ENCODE data around the gene NATD1. TPM values are rescaled to one million over a fixed set of nuclear protein-coding genes. Genes with fewer than 3 reads are reported as not detected.

Gene NATD1
- total and polyA plus RNA-seq, 2 experiments from 2014 or later: 5.0 to 6.7 TPM

DNA sequence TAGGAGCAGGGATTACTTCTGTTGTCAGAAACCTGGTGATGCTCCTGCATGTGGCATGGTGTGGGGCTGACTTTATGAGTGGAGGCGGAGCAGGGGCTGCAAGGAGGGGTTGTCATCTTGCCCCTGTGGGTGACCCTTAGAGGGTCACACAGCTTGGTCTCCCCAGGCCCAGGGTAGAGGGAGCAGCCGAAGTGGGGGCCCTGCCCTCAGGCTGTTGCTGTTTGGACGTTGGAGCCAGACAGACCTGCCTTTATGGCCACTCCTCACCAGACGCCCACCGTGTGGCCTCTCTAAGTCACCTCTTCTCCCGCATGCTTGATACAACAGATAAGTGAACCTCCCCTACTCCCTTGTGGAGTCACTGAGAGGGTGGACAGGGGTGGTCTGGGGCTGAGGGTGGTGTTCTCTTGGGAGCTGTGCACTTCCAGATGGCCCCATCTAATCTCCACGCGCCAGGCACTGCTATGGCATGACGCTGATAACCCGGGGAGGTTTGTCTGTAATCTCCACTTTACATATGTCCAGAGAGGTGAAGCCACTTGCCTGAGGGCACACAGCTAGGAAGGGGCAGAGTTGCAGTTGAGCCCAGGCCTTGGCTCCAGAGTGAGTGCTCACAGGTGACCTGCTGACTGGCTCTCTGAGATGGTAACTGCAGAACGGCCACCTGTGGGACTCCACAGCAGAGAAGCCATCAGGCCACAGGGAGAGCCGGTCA lies 41.3 kb upstream of the NATD1 start:
- TF ChIP-seq EZH2 (IDR thresholded peaks at IDR 0.05; ENCODE audit: borderline replicate concordance) (no peak), EZH2phosphoT487 (IDR thresholded peaks at IDR 0.05; ENCODE audit: low read depth, severe bottlenecking, unreplicated experiment) (no peak)
- TF ChIP-seq, protein P1, sequence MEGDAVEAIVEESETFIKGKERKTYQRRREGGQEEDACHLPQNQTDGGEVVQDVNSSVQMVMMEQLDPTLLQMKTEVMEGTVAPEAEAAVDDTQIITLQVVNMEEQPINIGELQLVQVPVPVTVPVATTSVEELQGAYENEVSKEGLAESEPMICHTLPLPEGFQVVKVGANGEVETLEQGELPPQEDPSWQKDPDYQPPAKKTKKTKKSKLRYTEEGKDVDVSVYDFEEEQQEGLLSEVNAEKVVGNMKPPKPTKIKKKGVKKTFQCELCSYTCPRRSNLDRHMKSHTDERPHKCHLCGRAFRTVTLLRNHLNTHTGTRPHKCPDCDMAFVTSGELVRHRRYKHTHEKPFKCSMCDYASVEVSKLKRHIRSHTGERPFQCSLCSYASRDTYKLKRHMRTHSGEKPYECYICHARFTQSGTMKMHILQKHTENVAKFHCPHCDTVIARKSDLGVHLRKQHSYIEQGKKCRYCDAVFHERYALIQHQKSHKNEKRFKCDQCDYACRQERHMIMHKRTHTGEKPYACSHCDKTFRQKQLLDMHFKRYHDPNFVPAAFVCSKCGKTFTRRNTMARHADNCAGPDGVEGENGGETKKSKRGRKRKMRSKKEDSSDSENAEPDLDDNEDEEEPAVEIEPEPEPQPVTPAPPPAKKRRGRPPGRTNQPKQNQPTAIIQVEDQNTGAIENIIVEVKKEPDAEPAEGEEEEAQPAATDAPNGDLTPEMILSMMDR (IDR thresholded peaks at IDR 0.05; ENCODE audit: poor library complexity): no peak
- H3K79me2 ChIP-seq: peaks cover 76% of the 10 kb centered on the region
- 71% methylated on average over 12 of the region's 12 CpGs for WGBS (ENCODE audit: low lambda C conversion rate, missing lambda C conversion rate)

DNA sequence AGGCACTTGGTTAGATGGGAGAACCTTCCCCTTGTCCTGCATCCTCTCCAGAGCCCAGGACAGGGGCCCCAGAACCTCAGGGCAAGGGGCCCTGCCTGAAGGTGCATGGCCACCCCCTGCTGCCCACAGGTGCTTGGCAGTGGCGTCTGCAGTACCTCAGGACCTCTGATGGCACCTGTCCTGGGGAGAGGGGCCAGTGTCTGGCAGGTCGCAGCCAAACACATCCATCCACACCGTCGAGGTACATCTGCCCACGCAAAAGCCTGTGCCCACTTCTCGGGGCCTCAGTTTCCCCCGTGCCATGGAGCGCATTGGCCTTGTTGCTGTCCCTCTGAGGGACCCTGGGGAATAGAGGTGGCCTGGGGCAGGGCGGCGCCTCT lies 40.6 kb upstream of the NATD1 start:
- Histone ChIP-seq H3K4me2 (no peak overlapping the region), H3K79me2 (peaks cover 83% of the 10 kb centered on the region), H3K4me1 (ENCODE audit: insufficient read depth) (peaks cover under 1% of the 10 kb centered on the region), H4K20me1 (ENCODE audit: insufficient read depth, poor library complexity, severe bottlenecking) (peaks cover 50% of the 10 kb centered on the region), H3K36me3 (replicated peaks; ENCODE audit: insufficient read depth, low read depth) (no peaks in the 10 kb centered on the region), H3K27ac (no peak overlapping the region), H3K9me3 (ENCODE audit: low read depth) (no peaks in the 10 kb centered on the region), H3K9me2 (replicated peaks; ENCODE audit: insufficient read depth) (no peaks in the 10 kb centered on the region), H3K27me3 (no peaks in the 10 kb centered on the region), H2AFZ (no peak overlapping the region), H3K4me3 (no peak overlapping the region)
- TF ChIP-seq, protein P1 (IDR thresholded peaks at IDR 0.05; ENCODE audit: poor library complexity): no peak
- TF ChIP-seq EZH2phosphoT487 (IDR thresholded peaks at IDR 0.05; ENCODE audit: low read depth, severe bottlenecking, unreplicated experiment): no peak
- no peak for TF ChIP-seq EZH2 (IDR thresholded peaks at IDR 0.05; ENCODE audit: borderline replicate concordance)
- no peak for DNase-seq (ENCODE audit: low spot score)
- WGBS (ENCODE audit: low lambda C conversion rate, missing lambda C conversion rate): 67% methylated on average over 10 of the region's 10 CpGs

More for the DNA sequence above, 41.3 kb upstream of the NATD1 start:
- Histone ChIP-seq H3K27ac (no peak overlapping the region), H3K27me3 (no peaks in the 10 kb centered on the region), H3K4me3 (no peak overlapping the region), H4K20me1 (ENCODE audit: insufficient read depth, poor library complexity, severe bottlenecking) (peaks cover 46% of the 10 kb centered on the region), H3K9me2 (replicated peaks; ENCODE audit: insufficient read depth) (no peaks in the 10 kb centered on the region), H3K9me3 (ENCODE audit: low read depth) (no peaks in the 10 kb centered on the region), H2AFZ (no peak overlapping the region), H3K4me2 (no peak overlapping the region), H3K36me3 (replicated peaks; ENCODE audit: insufficient read depth, low read depth) (no peaks in the 10 kb centered on the region), H3K4me1 (ENCODE audit: insufficient read depth) (no peaks in the 10 kb centered on the region)
- no peak for DNase-seq (ENCODE audit: low spot score)

DNA sequence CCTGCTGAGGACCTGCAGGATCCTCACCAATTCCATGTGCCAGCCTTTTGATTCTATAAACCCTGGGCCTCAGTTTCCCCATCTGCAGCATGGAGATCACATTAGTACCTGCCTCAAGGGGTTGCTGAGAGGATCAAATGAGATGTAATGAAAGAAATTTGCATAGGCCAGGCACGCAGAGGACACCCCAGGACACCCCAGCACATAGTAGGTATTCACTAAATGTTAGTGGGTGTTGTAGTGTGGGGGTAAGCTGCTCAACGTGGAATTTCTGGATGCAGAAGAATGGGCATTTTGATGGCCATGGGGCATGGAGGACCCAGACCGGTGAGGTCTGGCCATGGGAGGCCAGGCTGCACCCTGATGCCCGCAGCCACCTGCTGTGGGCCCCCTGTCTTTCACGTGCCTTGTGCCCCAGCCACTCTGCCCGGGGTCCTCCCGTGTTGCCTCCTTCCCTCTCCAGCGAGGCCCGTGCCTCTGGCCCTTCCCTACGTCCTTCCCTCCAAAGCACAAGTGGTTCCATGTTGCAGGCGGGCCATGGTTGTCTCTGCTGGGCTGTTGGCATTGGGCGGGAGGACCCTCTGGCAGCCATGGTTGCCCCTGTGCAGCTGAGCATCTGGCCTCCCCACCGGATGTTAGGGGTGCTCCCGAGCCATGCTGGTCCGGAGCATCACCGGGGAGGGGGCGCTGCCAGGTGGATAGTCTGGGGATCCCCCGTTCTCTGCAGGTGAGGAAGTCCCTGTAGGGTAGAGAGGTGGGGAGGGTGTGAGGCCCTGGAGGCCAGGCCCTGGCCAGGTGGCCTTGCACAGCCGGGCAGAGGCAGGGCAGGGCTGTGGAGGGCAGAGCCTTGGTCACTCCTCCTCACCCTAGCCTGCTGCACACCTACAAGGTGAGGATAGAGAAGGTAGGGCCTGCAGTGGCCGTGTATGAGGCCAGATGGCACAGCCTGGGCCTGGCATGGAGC lies 39.9 kb upstream of the NATD1 start:
- H3K27ac ChIP-seq: no peak overlapping the region
- DNase-seq (ENCODE audit: low spot score): no peak
- no peaks in the 10 kb centered on the region for H3K9me2 ChIP-seq (replicated peaks; ENCODE audit: insufficient read depth)
- H3K4me2 ChIP-seq: no peak overlapping the region
- peaks cover 7% of the 10 kb centered on the region for H3K4me1 ChIP-seq (ENCODE audit: insufficient read depth)
- peaks cover 55% of the 10 kb centered on the region for H4K20me1 ChIP-seq (ENCODE audit: insufficient read depth, poor library complexity, severe bottlenecking)
- H3K9me3 ChIP-seq (ENCODE audit: low read depth): no peaks in the 10 kb centered on the region
- H3K79me2 ChIP-seq: peaks cover 89% of the 10 kb centered on the region
- TF ChIP-seq EZH2 (IDR thresholded peaks at IDR 0.05; ENCODE audit: borderline replicate concordance): no peak
- TF ChIP-seq EZH2phosphoT487 (IDR thresholded peaks at IDR 0.05; ENCODE audit: low read depth, severe bottlenecking, unreplicated experiment): no peak
- 81% methylated on average over 20 of the region's 20 CpGs for WGBS (ENCODE audit: low lambda C conversion rate, missing lambda C conversion rate)
- no peaks in the 10 kb centered on the region for H3K27me3 ChIP-seq
- H2AFZ ChIP-seq: no peak overlapping the region
- no peaks in the 10 kb centered on the region for H3K36me3 ChIP-seq (replicated peaks; ENCODE audit: insufficient read depth, low read depth)
- no peak overlapping the region for H3K4me3 ChIP-seq

All from hepatocyte (in vitro differentiated cells).